Astrocyte of the spinal cord (primary cell): Measurements from ENCODE around the gene BIN2.
"Not testable (repeated sequence)": the region's sequence is repeated elsewhere in the genome, so short reads cannot be mapped to it uniquely, and the experiment has no call there.

Experiments
- DNase-seq: peaks from one replicate; pipeline ENCODE4 v3.0.0; 2011; ENCODE audit warnings: low read depth, low spot score
- H3K4me3 ChIP-seq: 2 replicates; pipeline ENCODE4 v1.5.1; 2011; ENCODE audit warnings: low read depth, mild to moderate bottlenecking, low read length, moderate library complexity
- in situ Hi-C: cut with HindIII; loops from 2 replicates; pipeline ENCODE4 v1.10.0; 2017; ENCODE audit warnings: low sequenced_read_pairs
- TF ChIP-seq, protein P1 (sequence below): IDR thresholded peaks from 2 replicates; pipeline ENCODE4 v1.5.1; 2012; ENCODE audit warnings: low read depth, mild to moderate bottlenecking, low read length, inconsistent platforms

BIN2 gene

DNA sequence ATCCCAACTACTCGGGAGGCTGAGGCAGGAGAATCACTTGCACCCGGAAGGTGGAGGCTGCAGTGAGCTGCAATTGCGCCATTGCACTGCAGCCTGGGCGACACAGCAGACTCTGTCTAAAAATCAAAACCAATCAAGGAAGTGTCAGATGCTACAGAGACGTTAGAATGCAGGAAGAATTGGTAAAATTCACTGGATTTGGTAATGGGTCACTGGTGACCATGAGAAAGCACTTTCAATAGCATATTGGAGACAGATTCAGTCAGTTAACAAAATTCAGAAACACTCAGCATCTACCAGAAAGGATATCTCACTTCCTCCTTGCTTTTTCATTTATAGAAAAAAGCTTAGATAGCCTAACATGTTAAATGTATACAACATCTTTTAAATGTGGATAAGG, 17.5 kb downstream of the BIN2 start:
- in situ Hi-C loops = no loop called here
- DNase-seq = no peak
- H3K4me3 ChIP-seq = no peak overlapping the region
- TF ChIP-seq, protein P1, sequence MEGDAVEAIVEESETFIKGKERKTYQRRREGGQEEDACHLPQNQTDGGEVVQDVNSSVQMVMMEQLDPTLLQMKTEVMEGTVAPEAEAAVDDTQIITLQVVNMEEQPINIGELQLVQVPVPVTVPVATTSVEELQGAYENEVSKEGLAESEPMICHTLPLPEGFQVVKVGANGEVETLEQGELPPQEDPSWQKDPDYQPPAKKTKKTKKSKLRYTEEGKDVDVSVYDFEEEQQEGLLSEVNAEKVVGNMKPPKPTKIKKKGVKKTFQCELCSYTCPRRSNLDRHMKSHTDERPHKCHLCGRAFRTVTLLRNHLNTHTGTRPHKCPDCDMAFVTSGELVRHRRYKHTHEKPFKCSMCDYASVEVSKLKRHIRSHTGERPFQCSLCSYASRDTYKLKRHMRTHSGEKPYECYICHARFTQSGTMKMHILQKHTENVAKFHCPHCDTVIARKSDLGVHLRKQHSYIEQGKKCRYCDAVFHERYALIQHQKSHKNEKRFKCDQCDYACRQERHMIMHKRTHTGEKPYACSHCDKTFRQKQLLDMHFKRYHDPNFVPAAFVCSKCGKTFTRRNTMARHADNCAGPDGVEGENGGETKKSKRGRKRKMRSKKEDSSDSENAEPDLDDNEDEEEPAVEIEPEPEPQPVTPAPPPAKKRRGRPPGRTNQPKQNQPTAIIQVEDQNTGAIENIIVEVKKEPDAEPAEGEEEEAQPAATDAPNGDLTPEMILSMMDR = no peak

DNA sequence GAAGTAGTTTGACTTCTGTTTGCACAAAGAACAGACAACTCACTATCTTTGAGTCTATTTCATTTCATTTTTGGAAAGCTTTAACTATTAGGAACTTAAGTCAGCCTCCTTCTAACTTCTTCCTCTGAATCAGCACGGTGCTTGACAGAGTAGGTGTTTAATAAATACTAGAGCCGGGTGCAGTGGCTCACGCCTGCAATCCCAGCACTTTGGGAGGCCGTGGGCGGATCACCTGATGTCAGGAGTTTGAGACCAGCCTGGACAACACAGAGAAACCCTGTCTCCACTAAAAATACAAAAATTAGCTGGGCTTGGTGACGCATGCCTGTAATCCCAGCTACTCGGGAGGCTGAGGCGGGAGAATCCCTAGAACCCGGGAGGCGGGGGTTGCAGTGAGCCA, 23.2 kb downstream of the BIN2 start:
- H3K4me3 ChIP-seq = not testable (repeated sequence)

DNA sequence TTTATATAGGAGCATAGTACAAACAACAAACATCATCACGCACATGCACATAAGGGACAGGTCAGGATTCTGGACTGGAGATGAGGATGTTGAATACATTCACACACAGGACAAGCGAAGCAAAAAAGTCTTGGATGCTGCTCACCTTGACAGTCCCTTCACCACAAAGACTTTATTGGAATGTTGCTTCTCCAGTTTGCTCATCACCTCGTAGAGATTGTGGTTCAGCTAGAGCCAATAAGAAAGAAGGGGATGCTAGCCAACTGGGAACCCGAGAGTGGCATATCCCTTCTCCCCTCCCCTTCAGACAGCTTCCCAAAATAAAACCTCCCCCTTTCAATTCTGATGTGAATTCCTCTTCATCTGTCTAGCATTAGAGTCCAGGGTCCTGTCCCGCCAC, 28.3 kb downstream of the BIN2 start:
- no peak for DNase-seq
- no peak overlapping the region for H3K4me3 ChIP-seq
- in situ Hi-C loops = no loop called here
- TF ChIP-seq, protein P1 = no peak

More for the DNA sequence above, 23.2 kb downstream of the BIN2 start:
- in situ Hi-C loops, DNase-seq: not testable (repeated sequence)

DNA sequence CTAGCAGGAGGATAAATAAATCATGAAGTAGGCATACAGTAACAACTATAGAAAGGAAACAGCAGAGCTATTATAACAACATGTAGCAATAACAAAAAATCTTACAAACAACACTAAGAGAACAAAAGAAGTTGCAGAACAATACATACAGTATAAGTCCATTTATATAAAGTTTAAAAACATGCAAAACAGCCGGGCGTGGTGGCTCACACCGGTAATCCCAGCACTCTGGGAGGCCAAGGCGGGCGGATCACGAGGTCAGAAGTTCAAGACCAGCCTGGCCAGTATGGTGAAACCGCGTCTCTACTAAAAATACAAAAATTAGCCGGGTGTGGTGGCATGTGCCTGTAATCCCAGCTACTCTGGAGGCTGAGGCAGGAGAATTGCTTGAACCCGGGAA, 29.9 kb downstream of the BIN2 start:
- DNase-seq, in situ Hi-C loops, H3K4me3 ChIP-seq: not testable (repeated sequence)

DNA sequence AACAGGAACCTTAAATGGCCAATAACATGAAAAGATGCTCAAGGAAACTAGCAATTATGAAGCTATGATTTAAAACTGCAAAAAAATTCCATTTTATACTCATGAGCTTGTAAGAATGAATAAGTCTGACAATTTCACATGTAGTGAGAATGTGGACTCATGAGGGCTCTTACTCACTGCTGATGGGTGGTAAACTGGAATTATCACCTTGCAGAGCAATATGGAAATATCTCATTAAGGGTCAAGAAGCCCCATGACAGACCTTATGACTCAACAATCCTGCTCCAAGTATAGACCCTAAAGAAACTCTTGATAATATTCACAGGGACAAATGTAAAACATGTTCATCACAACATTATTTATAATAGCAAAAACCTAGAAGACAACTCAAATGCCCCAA, 30.3 kb downstream of the BIN2 start:
- DNase-seq = no peak
- TF ChIP-seq, protein P1 = no peak
- in situ Hi-C loops = no loop called here

DNA sequence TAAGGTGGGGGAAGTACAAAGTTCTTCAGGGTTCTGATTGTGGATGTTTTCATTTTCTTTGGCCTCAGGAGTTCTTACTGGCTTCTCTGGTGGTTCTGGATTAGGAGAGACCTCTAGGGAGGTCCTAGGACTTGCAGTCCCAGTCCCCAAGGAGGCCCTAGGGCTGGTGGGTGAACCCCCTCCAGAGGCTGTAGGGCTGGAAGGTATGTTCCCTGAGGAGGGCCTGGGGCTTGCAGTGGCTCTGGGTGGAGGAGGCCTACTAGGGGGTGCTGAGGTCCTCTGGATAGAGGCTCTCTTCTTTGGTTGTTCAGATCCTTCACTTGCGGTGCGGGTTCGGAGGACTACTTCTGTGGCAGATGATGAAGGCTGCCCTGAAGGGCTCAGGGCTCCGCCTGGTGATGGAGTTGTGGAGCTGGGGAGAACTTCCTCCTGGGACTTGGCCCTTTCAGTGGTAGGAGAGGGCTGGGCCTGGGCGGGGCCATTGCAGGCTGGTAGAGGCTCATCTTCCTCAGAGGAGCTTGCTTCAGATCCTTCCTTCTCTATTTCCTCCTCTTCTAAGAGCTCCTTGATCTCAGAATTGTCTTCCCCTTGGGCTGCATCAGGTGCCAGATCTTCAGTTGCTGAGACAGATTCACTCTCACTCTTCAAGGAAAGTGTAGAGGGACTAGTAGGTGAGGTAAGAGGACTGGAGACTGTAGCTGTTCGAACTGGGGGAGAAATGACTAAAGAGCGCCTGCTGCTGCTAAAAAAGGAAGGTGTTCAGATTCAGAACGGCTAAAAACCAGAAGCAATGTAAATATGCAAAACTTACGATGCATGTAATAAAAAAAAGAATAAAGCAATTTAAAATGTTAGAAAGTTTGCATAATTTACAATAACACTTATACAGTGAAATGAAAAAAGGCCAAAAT, 32.1 kb downstream of the BIN2 start:
- in situ Hi-C loops, DNase-seq, H3K4me3 ChIP-seq: not testable (repeated sequence)

More for the DNA sequence above, 30.3 kb downstream of the BIN2 start:
- no peak overlapping the region for H3K4me3 ChIP-seq

DNA sequence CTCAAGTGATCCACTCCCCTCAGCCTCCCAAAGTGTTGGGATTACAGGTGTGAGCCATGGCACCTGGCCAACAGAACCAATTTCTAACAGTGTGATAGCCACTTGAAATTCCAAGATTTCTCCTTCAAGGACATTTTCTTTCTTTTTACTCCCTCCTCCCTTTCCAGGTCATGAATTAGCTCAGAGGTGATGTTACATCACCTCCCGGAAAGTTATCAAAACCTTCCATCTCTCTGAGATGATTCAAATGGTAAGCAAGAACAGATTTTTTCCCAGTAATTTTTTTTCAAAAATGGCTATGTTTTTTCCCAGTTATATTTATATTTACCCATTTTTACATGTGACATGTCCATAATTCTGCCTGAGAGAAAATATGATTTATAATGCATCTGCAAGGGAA, 38.1 kb downstream of the BIN2 start:
- TF ChIP-seq, protein P1 = no peak
- H3K4me3 ChIP-seq = no peak overlapping the region
- in situ Hi-C loops = no loop called here
- no peak for DNase-seq

DNA sequence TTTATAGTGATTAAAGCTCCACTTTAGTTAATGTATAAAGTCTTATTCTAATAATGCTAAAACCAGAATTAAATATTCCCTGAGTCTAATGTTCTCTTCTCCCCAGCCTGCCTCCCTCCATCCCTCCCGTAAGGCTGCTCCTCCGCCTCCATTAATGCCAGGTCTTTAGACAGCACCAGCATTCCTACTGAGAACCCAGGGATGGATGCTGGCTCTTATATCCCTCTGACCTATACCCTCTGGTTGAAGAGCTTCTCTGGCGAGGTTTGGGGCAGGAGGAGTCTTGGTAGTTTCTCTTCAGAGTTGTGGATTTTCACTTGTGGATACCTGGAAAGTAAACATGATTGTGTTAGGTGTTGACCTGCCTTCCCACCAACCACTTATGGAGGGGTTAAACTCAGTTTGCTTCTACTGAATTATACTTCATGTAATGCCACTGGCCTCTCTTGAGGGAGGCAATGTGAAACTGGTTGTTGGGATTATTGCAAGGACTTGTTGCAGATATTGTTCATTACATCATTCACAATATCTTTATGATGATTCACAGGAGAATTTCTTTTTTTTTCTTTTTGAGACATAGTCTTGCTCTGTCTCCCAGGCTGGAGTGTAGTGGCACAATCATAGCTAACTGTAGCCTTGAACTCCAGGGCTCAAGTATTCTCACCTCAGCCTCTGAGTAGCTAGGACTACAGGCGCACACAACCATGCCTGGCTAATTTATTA, 42.6 kb downstream of the BIN2 start:
- no peak overlapping the region for H3K4me3 ChIP-seq
- in situ Hi-C loops = no loop called here
- DNase-seq = peak; percentile 47
- TF ChIP-seq, protein P1 = no peak
